Fibroblast of lung (primary cell): ENCODE results near the gene GPC5. TPM values are rescaled to one million over a fixed set of nuclear protein-coding genes. Genes with fewer than 3 reads are reported as not detected.

ENCODE experiments used
- DNase-seq, 2 donors: peaks; one replicate each; pipeline versions ENCODE4 v3.0.0 to v3.0.0-alpha.2; 2010; ENCODE audit warnings: low read depth in 2 of 2
- H2AFZ ChIP-seq: 2 replicates; pipeline ENCODE4 v1.5.1; 2012; ENCODE audit warnings: low read length, control low read depth, inconsistent platforms
- H3K27ac ChIP-seq: 2 replicates; pipeline ENCODE4 v1.5.1; 2011; ENCODE audit warnings: low read length, control low read depth; ENCODE audit not compliant: insufficient read depth
- H3K27me3 ChIP-seq: 2 replicates; pipeline ENCODE4 v1.5.1; 2011; ENCODE audit warnings: mild to moderate bottlenecking, low read length; ENCODE audit not compliant: control insufficient read depth, insufficient read depth
- H3K36me3 ChIP-seq: 2 replicates; pipeline ENCODE4 v1.5.1; 2011; ENCODE audit warnings: low read length; ENCODE audit not compliant: control insufficient read depth, insufficient read depth
- H3K4me1 ChIP-seq: 2 replicates; pipeline ENCODE4 v1.5.1; 2011; ENCODE audit warnings: low read length; ENCODE audit not compliant: control insufficient read depth, insufficient read depth; ENCODE audit errors: extremely low read depth
- H3K4me2 ChIP-seq: 2 replicates; pipeline ENCODE4 v1.5.1; 2011; ENCODE audit warnings: low read length, control low read depth; ENCODE audit not compliant: insufficient read depth; ENCODE audit errors: extremely low read depth
- H3K4me3 ChIP-seq, 4 experiments: fragments of 200-600 bp in 1 of 4; sonication (generic) in 1 of 4; replicated peaks in 1 of 4; 2 replicates each; pipeline ENCODE4 v1.5.1; 2011 to 2016; ENCODE audit warnings: low read length in 4 of 4, low read depth in 3 of 4, mild to moderate bottlenecking in 3 of 4, control low read depth in 2 of 4, inconsistent platforms in 1 of 4, mixed read lengths in 1 of 4; ENCODE audit not compliant: insufficient read depth in 1 of 4; ENCODE audit errors: control extremely low read depth in 1 of 4
- H3K79me2 ChIP-seq: 2 replicates; pipeline ENCODE4 v1.5.1; 2012; ENCODE audit warnings: mild to moderate bottlenecking, low read length, inconsistent platforms; ENCODE audit not compliant: control insufficient read depth, insufficient read depth
- H3K9ac ChIP-seq: 2 replicates; pipeline ENCODE4 v1.5.1; 2011; ENCODE audit warnings: mild to moderate bottlenecking, low read length, control low read depth; ENCODE audit not compliant: insufficient read depth
- H3K9me3 ChIP-seq: 2 replicates; pipeline ENCODE4 v1.5.1; 2012; ENCODE audit warnings: low read depth, low read length; ENCODE audit not compliant: control insufficient read depth, insufficient read depth
- H4K20me1 ChIP-seq: 2 replicates; pipeline ENCODE4 v1.5.1; 2011; ENCODE audit warnings: low read length; ENCODE audit not compliant: control insufficient read depth, insufficient read depth; ENCODE audit errors: extremely low read depth
- CTCF ChIP-seq, 2 donors: IDR thresholded peaks in 1 of 2; conservative IDR thresholded peaks in 1 of 2; 1 replicate in 1 of 2; 2 replicates in 1 of 2; pipeline ENCODE4 v1.5.1; 2011 to 2012; ENCODE audit warnings: low read length in 2 of 2, control low read depth in 1 of 2, inconsistent platforms in 1 of 2, low read depth in 1 of 2, mild to moderate bottlenecking in 1 of 2
- EZH2 ChIP-seq: IDR thresholded peaks from 2 replicates; pipeline ENCODE4 v1.5.1; 2012; ENCODE audit warnings: low read length, control low read depth, mild to moderate bottlenecking; ENCODE audit errors: missing control alignments
- polyA plus RNA-seq, 2 donors: library from polyadenylated mRNA; depleted of rRNA in 1 of 2; stranded (reverse) in 1 of 2; unstranded in 1 of 2; fragments of >200 nt; gene quantifications; 2 replicates each; pipeline ENCODE4 v1.2.1, GENCODE V29; 2011 to 2012; ENCODE audit warnings: missing spikeins in 1 of 2
- total RNA-seq: library from RNA; depleted of rRNA; stranded (reverse); fragments of >200 nt; gene quantifications from 2 replicates; pipeline ENCODE4 v1.2.1, GENCODE V29; 2014

The GPC5 gene
- total and polyA plus RNA-seq, 2 donors (not counting 1 experiment from before 2014, with no cell fraction given) = 0.17 TPM; not detected in 1

GRCh38 chr13:91902291-91902690 is 503.9 kb downstream of the GPC5 start:
- Histone ChIP-seq H3K27me3 (no peaks in the 10 kb centered on the region), H3K4me1 (no peaks in the 10 kb centered on the region), H3K9ac (no peak overlapping the region), H3K4me3 (no peak overlapping the region), H3K9me3 (no peaks in the 10 kb centered on the region), H4K20me1 (no peaks in the 10 kb centered on the region), H3K4me2 (no peak overlapping the region), H3K79me2 (no peaks in the 10 kb centered on the region), H3K27ac (no peak overlapping the region), H3K36me3 (no peaks in the 10 kb centered on the region), H2AFZ (no peak overlapping the region)
- TF ChIP-seq EZH2 = no peak
- TF ChIP-seq CTCF (conservative IDR thresholded peaks at IDR 0.05 in 1 of 2, IDR thresholded peaks at IDR 0.05 in 1 of 2; ENCODE audit: low read depth in 1 of 2, low read length in 2 of 2) = no peak
- no peak for DNase-seq

GRCh38 chr13:91904005-91904404 is 505.6 kb downstream of the GPC5 start:
- H3K9me3 ChIP-seq = no peaks in the 10 kb centered on the region
- no peaks in the 10 kb centered on the region for H3K4me1 ChIP-seq
- H3K4me3 ChIP-seq = no peak overlapping the region
- no peak overlapping the region for H2AFZ ChIP-seq
- TF ChIP-seq EZH2 = no peak
- no peak for TF ChIP-seq CTCF (conservative IDR thresholded peaks at IDR 0.05 in 1 of 2, IDR thresholded peaks at IDR 0.05 in 1 of 2; ENCODE audit: low read depth in 1 of 2, low read length in 2 of 2)
- no peaks in the 10 kb centered on the region for H3K79me2 ChIP-seq
- no peak for DNase-seq
- H3K4me2 ChIP-seq = no peak overlapping the region
- no peak overlapping the region for H3K27ac ChIP-seq
- H4K20me1 ChIP-seq = no peaks in the 10 kb centered on the region
- no peaks in the 10 kb centered on the region for H3K36me3 ChIP-seq
- H3K9ac ChIP-seq = no peak overlapping the region
- no peaks in the 10 kb centered on the region for H3K27me3 ChIP-seq

- DNase-seq = no peak
- no peak overlapping the region for H2AFZ ChIP-seq
- H3K4me2 ChIP-seq = no peak overlapping the region
- no peak overlapping the region for H3K4me3 ChIP-seq
- no peaks in the 10 kb centered on the region for H4K20me1 ChIP-seq
- TF ChIP-seq EZH2 (no peak), CTCF (conservative IDR thresholded peaks at IDR 0.05 in 1 of 2, IDR thresholded peaks at IDR 0.05 in 1 of 2; ENCODE audit: low read depth in 1 of 2, low read length in 2 of 2) (no peak)
- H3K27ac ChIP-seq = no peak overlapping the region
- H3K36me3 ChIP-seq = no peaks in the 10 kb centered on the region
- no peaks in the 10 kb centered on the region for H3K4me1 ChIP-seq
- no peaks in the 10 kb centered on the region for H3K9me3 ChIP-seq
- H3K79me2 ChIP-seq = no peaks in the 10 kb centered on the region
- H3K27me3 ChIP-seq = no peaks in the 10 kb centered on the region
- no peak overlapping the region for H3K9ac ChIP-seq
These were observed 506.2 kb downstream of the GPC5 start for GRCh38 chr13:91904597-91904996.
